Measurements from ENCODE around the gene MMP27. TPM values are rescaled to one million over a fixed set of nuclear protein-coding genes. Genes with fewer than 3 reads are reported as not detected.

MMP27 gene
- total RNA-seq, 1 experiment from 2014 or later = not detected

GRCh38 chr11:102643941-102644340, 61.6 kb downstream of the MMP27 start:
- CTCF ChIA-PET = interaction anchor here (0.9 kb wide), 1 partner anchor 9 kb away, joined by 3 read pairs; no protein-coding TSS in a partner anchor
- Mint-ChIP-seq H3K9me3 (ENCODE audit: low read depth, unreplicated experiment) (no peaks in the 10 kb centered on the region), H3K36me3 (ENCODE audit: insufficient read depth, unreplicated experiment) (no peaks in the 10 kb centered on the region), H3K4me1 (ENCODE audit: low read depth, unreplicated experiment) (peaks cover 23% of the 10 kb centered on the region), H3K27me3 (ENCODE audit: unreplicated experiment) (no peaks in the 10 kb centered on the region), H3K27ac (ENCODE audit: unreplicated experiment) (no peak overlapping the region), H3K4me3 (ENCODE audit: low read depth, unreplicated experiment) (no peak overlapping the region)
- intact Hi-C loops (cut with micrococcal nuclease; ENCODE audit: unreplicated experiment) = no loop called here
- DNase-seq = no peak
- BruUV-seq (replicated peaks) = no TSS peak
- TF ChIP-seq CTCF (IDR thresholded peaks at IDR 0.05; ENCODE audit: unreplicated experiment) = no peak

Other genes starting within 250 kb of the MMP27 start
- 95.5 and 171 TPM in 2 replicates for gene MMP7, start 175.0 kb downstream of the MMP27 start, total RNA-seq (2022)
- not detected in 2 replicates for gene MMP20, start 80.4 kb downstream of the MMP27 start, total RNA-seq (2022)
- not detected in 2 replicates for gene MMP8, start 19.2 kb upstream of the MMP27 start, total RNA-seq (2022)
- gene MMP10, start 74.9 kb upstream of the MMP27 start, total RNA-seq (2022) = not detected in 2 replicates
- 30.4 and 33.5 TPM in 2 replicates for gene MMP1, start 92.4 kb upstream of the MMP27 start, total RNA-seq (2022)
- not detected in 2 replicates for gene MMP3, start 137.8 kb upstream of the MMP27 start, total RNA-seq (2022)
- not detected in 2 replicates for gene MMP12, start 169.2 kb upstream of the MMP27 start, total RNA-seq (2022)
- gene MMP13, start 250.0 kb upstream of the MMP27 start, total RNA-seq (2022) = not detected in 2 replicates